Spleen (tissue), 11 donors: ENCODE results near the gene ZNF480. TPM values are rescaled to one million over a fixed set of nuclear protein-coding genes. Genes with fewer than 3 reads are reported as not detected.

Experiments
- DNase-seq: peaks from one replicate; pipeline ENCODE4 v3.0.0-alpha.2; 2020
- H3K27ac ChIP-seq, 8 donors: fragments of 200-600 bp; sonication (generic) in 7 of 8; 1 replicate in 4 of 8; 2 replicates in 4 of 8; pipeline versions ENCODE4 v1.5.0 to v1.8.0; 2016 to 2021; ENCODE audit warnings: inconsistent platforms in 4 of 8, mild to moderate bottlenecking in 4 of 8, moderate library complexity in 1 of 8
- H3K27me3 ChIP-seq, 7 donors: fragments of 200-600 bp; sonication (generic) in 6 of 7; replicated peaks in 1 of 7; 1 replicate in 4 of 7; 2 replicates in 3 of 7; pipeline versions ENCODE4 v1.5.0 to v1.8.0; 2016 to 2021; ENCODE audit warnings: inconsistent platforms in 3 of 7, mild to moderate bottlenecking in 1 of 7
- H3K36me3 ChIP-seq, 6 donors: fragments of 200-600 bp; sonication (generic) in 5 of 6; 1 replicate in 4 of 6; 2 replicates in 2 of 6; pipeline versions ENCODE4 v1.5.0 to v1.8.0; 2016 to 2021; ENCODE audit warnings: inconsistent platforms in 2 of 6
- H3K4me1 ChIP-seq, 6 donors: fragments of 200-600 bp; sonication (generic) in 5 of 6; 1 replicate in 3 of 6; 2 replicates in 3 of 6; pipeline versions ENCODE4 v1.5.0 to v1.8.0; 2016 to 2021; ENCODE audit warnings: inconsistent platforms in 3 of 6
- H3K4me3 ChIP-seq, 8 donors: fragments of 200-600 bp; sonication (generic) in 7 of 8; 1 replicate in 4 of 8; 2 replicates in 4 of 8; pipeline versions ENCODE4 v1.5.0 to v1.8.0; 2016 to 2021; ENCODE audit warnings: inconsistent platforms in 4 of 8, mild to moderate bottlenecking in 4 of 8, moderate library complexity in 2 of 8
- H3K9me3 ChIP-seq, 8 donors: fragments of 200-600 bp; sonication (generic) in 7 of 8; 1 replicate in 4 of 8; 2 replicates in 4 of 8; pipeline versions ENCODE4 v1.5.0 to v1.8.0; 2016 to 2021; ENCODE audit warnings: inconsistent platforms in 4 of 8
- CTCF ChIP-seq, 11 experiments: fragments of 200-600 bp in 7 of 11; fragments of 450-650 bp in 4 of 11; sonication (generic) in 4 of 11; IDR thresholded peaks in 8 of 11; conservative IDR thresholded peaks in 3 of 11; 1 replicate in 7 of 11; 2 replicates in 4 of 11; pipeline versions ENCODE4 v1.4.0 to v1.8.0; 2016 to 2021; ENCODE audit warnings: antibody characterized with exemption in 11 of 11, inconsistent platforms in 4 of 11, mild to moderate bottlenecking in 1 of 11
- POLR2A ChIP-seq, 3 donors: fragments of 450-650 bp; IDR thresholded peaks; one replicate each; pipeline ENCODE4 v1.5.1; 2017; ENCODE audit warnings: antibody characterized with exemption in 3 of 3, mild to moderate bottlenecking in 1 of 3
- POLR2AphosphoS5 ChIP-seq, 3 donors: sonication (generic); formaldehyde crosslinking; IDR thresholded peaks; one replicate each; pipeline ENCODE4 v1.5.1; 2017; ENCODE audit warnings: antibody characterized with exemption in 3 of 3
- WGBS, 5 donors: extraction: QIAGEN DNeasy Blood & Tissue Kit in 3 of 5; methylation state at CpG; one replicate each; pipeline versions ENCODE4 v1.1.5 to v1.1.7; 2013 to 2018; 5-methylcytosine and 5-hydroxymethylcytosine counted together
- intact Hi-C: fragments of 100-400 bp; cut with DNase I; formaldehyde crosslinking; loops from one replicate; pipeline ENCODE4 v1.15.0; 2023; ENCODE audit warnings: low total_unique reads
- polyA plus RNA-seq, 3 donors: library from polyadenylated mRNA; stranded (reverse); fragments of 200-250 nt; gene quantifications; one replicate each; pipeline ENCODE4 v1.2.1, GENCODE V29; 2013
- total RNA-seq, 7 donors: library from RNA; depleted of rRNA in 3 of 7; stranded (reverse); fragments of >200 nt in 3 of 7; fragmentation: NEBNext Ultra II Directional in 4 of 7; extraction: Animal tissue kit (Norgen Biotek cat#: 25700) in 4 of 7; gene quantifications; one replicate each; pipeline versions ENCODE4 v1.1.0 to v1.2.1, GENCODE V29; 2016 to 2021
- donor health status: healthy with polysubstance abuse.
- donor health status: DM: no; HTN: no; CAD: no; lungs with moderate emphysema.
- donor health status: DM: no; HTN: no; CAD: no.
- donor health status: Bipolar disorder and iron deficiency.
- donor health status: healthy.
- donor health status: DM: no; HTN: no; CAD: no.
- donor health status: DM: yes; HTN: yes; CAD: no.

The ZNF480 gene
- total and polyA plus RNA-seq, 10 donors, result 5.4 to 17.2 (median 10.7) TPM

GRCh38 chr19:52307275-52307674, 10.3 kb downstream of the ZNF480 start:
- peaks cover 41 to 100% (median 100%) of the 10 kb centered on the region in 8 donors for H3K9me3 ChIP-seq
- peaks cover 4 to 100% (median 97%) of the 10 kb centered on the region in 6 donors for H3K36me3 ChIP-seq
- 95 to 98% (median 97%) methylated on average over 10 of the region's 10 CpGs for WGBS, 5 donors

GRCh38 chr19:52322429-52322828, 25.5 kb downstream of the ZNF480 start:
- Histone ChIP-seq H3K36me3 (peaks cover 49 to 67% (median 55%) of the 10 kb centered on the region in 6 donors), H3K27me3 (no peaks in the 10 kb centered on the region), H3K4me3 (peak overlapping the region in 1 of 8 donors; percentile 20), H3K4me1 (no peaks in the 10 kb centered on the region), H3K9me3 (peaks cover 75 to 100% (median 100%) of the 10 kb centered on the region in 8 donors), H3K27ac (no peak overlapping the region)
- TF ChIP-seq POLR2A (IDR thresholded peaks at IDR 0.05), result no peak
- no peak for TF ChIP-seq CTCF (IDR thresholded peaks at IDR 0.05 in 8 of 11, conservative IDR thresholded peaks at IDR 0.05 in 3 of 11)
- no peak for TF ChIP-seq POLR2AphosphoS5 (IDR thresholded peaks at IDR 0.05)
- no peak for DNase-seq
- intact Hi-C loops, result no loop called here
- WGBS, 5 donors, result 91 to 99% (median 97%) methylated on average over 6 of the region's 6 CpGs

More at GRCh38 chr19:52307275-52307674, 10.3 kb downstream of the ZNF480 start:
- intact Hi-C loops, result no loop called here
- TF ChIP-seq POLR2AphosphoS5 (IDR thresholded peaks at IDR 0.05) (no peak), POLR2A (IDR thresholded peaks at IDR 0.05) (no peak), CTCF (IDR thresholded peaks at IDR 0.05 in 8 of 11, conservative IDR thresholded peaks at IDR 0.05 in 3 of 11) (no peak)
- H3K27me3 ChIP-seq, result no peaks in the 10 kb centered on the region
- H3K27ac ChIP-seq, result no peak overlapping the region
- H3K4me1 ChIP-seq, result no peaks in the 10 kb centered on the region
- H3K4me3 ChIP-seq, result no peak overlapping the region
- DNase-seq, result no peak

- DNase-seq, result no peak
- 85 to 92% (median 87%) methylated on average over 10 of the region's 10 CpGs for WGBS, 5 donors
- TF ChIP-seq POLR2AphosphoS5 (IDR thresholded peaks at IDR 0.05) (no peak), POLR2A (IDR thresholded peaks at IDR 0.05) (no peak), CTCF (IDR thresholded peaks at IDR 0.05 in 8 of 11, conservative IDR thresholded peaks at IDR 0.05 in 3 of 11) (no peak)
Measured at GRCh38 chr19:52331757-52332156, 34.8 kb downstream of the ZNF480 start.

GRCh38 chr19:52335768-52336116, 38.8 kb downstream of the ZNF480 start:
- no peak for DNase-seq
- intact Hi-C loops, result no loop called here
- WGBS, 5 donors, result 56 to 83% (median 58%) methylated on average over 6 to 9 of the region's 9 CpGs
- peak overlapping the region; percentile 65 to 89 (median 82) for H3K27ac ChIP-seq
- TF ChIP-seq POLR2A (IDR thresholded peaks at IDR 0.05) (peak in 1 of 3 donors; percentile 28), POLR2AphosphoS5 (IDR thresholded peaks at IDR 0.05) (no peak)
- no peaks in the 10 kb centered on the region for H3K27me3 ChIP-seq
- H3K36me3 ChIP-seq, result peaks cover 0 to 18% (median 0%) of the 10 kb centered on the region in 6 donors
- peaks cover 11 to 92% (median 63%) of the 10 kb centered on the region in 8 donors for H3K9me3 ChIP-seq
- H3K4me1 ChIP-seq, result peaks cover 0 to 14% (median 10%) of the 10 kb centered on the region in 6 donors
- peak overlapping the region; percentile 52 to 85 (median 72) for H3K4me3 ChIP-seq

More at GRCh38 chr19:52331757-52332156, 34.8 kb downstream of the ZNF480 start:
- no peak overlapping the region for H3K27ac ChIP-seq
- H3K9me3 ChIP-seq, result peaks cover 34 to 94% (median 92%) of the 10 kb centered on the region in 8 donors
- intact Hi-C loops, result no loop called here
- no peaks in the 10 kb centered on the region for H3K27me3 ChIP-seq
- peaks cover 0 to 6% (median 1%) of the 10 kb centered on the region in 6 donors for H3K4me1 ChIP-seq
- no peak overlapping the region for H3K4me3 ChIP-seq
- peaks cover 0 to 5% (median 0%) of the 10 kb centered on the region in 6 donors for H3K36me3 ChIP-seq
